HG03045 (cell line): ENCODE data around the gene NME7.
"Not testable (repeated sequence)": the region's sequence is repeated elsewhere in the genome, so short reads cannot be mapped to it uniquely, and the experiment has no call there.

Source experiments
- ATAC-seq: cut with Tn5 transposase; IDR thresholded peaks from one replicate; pipeline ENCODE4 v1.9.1; 2021; ENCODE audit warnings: mild to moderate bottlenecking, moderate library complexity; ENCODE audit not compliant: unreplicated experiment

NME7 gene

GRCh38 chr1:169236143-169236542 lies 131.5 kb downstream of the NME7 start:
- ATAC-seq: no peak

GRCh38 chr1:169235568-169235967 lies 132.0 kb downstream of the NME7 start:
- ATAC-seq: no peak

GRCh38 chr1:169234780-169235179 lies 132.8 kb downstream of the NME7 start:
- no peak for ATAC-seq

- no peak for ATAC-seq
These were observed 150.0 kb downstream of the NME7 start for GRCh38 chr1:169217636-169218035.

GRCh38 chr1:169214598-169214997 lies 153.0 kb downstream of the NME7 start:
- ATAC-seq: no peak

- ATAC-seq: no peak
These were observed 155.5 kb downstream of the NME7 start for GRCh38 chr1:169212088-169212487.

GRCh38 chr1:169207797-169208520 lies 159.6 kb downstream of the NME7 start:
- no peak for ATAC-seq

GRCh38 chr1:169204157-169204556 lies 163.4 kb downstream of the NME7 start:
- no peak for ATAC-seq

GRCh38 chr1:169202791-169203665 lies 164.6 kb downstream of the NME7 start:
- no peak for ATAC-seq

- no peak for ATAC-seq
These were observed 166.4 kb downstream of the NME7 start for GRCh38 chr1:169201084-169201619.

- no peak for ATAC-seq
These were observed 167.3 kb downstream of the NME7 start for GRCh38 chr1:169200319-169200718.

- ATAC-seq: no peak
These were observed 171.0 kb downstream of the NME7 start for GRCh38 chr1:169196581-169196980.

- ATAC-seq: no peak
These were observed 171.4 kb downstream of the NME7 start for GRCh38 chr1:169196161-169196560.

GRCh38 chr1:169193191-169193850 lies 174.3 kb downstream of the NME7 start:
- no peak for ATAC-seq

GRCh38 chr1:169186106-169186505 lies 181.5 kb downstream of the NME7 start:
- no peak for ATAC-seq

- ATAC-seq: no peak
These were observed 182.8 kb downstream of the NME7 start for GRCh38 chr1:169184812-169185211.

- ATAC-seq: no peak
These were observed 187.4 kb downstream of the NME7 start for GRCh38 chr1:169180174-169180573.

- ATAC-seq: not testable (repeated sequence)
These were observed 188.2 kb downstream of the NME7 start for GRCh38 chr1:169179431-169179830.

GRCh38 chr1:169175461-169175860 lies 192.1 kb downstream of the NME7 start:
- ATAC-seq: no peak

- ATAC-seq: no peak
These were observed 204.5 kb downstream of the NME7 start for GRCh38 chr1:169163059-169163458.

- ATAC-seq: peak; percentile 66
These were observed 206.0 kb downstream of the NME7 start for GRCh38 chr1:169161496-169162194.
